HG02938 (cell line): ENCODE data around the gene MICALL2.
A peak's percentile ranks its signal among the peaks of the same experiment; 100 is the strongest.

Source experiments
- ATAC-seq: cut with Tn5 transposase; IDR thresholded peaks from one replicate; pipeline ENCODE4 v1.9.1; 2021; ENCODE audit warnings: mild to moderate bottlenecking, moderate library complexity; ENCODE audit not compliant: unreplicated experiment

The MICALL2 gene

GRCh38 chr7:1468643-1469298 lies 9.5 kb upstream of the MICALL2 start:
- ATAC-seq = no peak

GRCh38 chr7:1468203-1468602 lies 8.9 kb upstream of the MICALL2 start:
- no peak for ATAC-seq

DNA sequence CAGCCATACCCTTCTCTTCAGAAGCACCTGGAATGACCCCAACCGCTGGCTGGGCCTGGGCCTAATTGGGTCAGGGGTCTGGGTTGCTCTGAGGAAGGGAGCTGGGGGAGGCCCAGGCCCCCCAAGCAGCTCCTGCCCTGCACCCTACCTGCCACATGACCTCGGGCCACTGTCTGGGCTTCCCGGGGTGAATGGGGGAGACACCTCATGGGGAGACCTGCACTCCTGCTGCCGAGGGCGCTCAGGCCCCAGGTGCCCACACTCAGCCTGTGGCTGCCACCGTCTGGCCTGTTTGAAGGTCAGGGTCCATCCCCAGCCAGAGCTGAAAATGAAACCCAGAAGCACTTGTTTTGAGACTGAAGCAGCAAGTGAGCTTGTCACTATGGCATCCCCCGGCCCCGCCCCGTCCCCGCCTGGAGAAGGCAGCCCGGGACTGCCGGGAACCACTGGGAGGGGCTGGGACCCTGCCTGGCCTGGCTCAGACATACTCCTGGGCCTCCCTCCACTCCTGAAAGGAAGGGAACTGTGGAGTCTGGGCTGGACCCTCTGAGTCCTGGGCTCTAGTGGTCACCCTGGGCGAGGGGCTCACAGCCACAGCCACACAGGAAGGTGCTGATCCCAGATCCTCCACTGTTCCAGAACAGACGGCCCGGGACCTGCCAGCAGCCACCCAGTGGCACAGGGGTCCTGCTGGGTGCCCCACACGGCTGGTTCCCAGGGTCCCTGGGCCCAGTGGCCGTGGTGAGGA lies 7.4 kb upstream of the MICALL2 start:
- ATAC-seq = no peak

DNA sequence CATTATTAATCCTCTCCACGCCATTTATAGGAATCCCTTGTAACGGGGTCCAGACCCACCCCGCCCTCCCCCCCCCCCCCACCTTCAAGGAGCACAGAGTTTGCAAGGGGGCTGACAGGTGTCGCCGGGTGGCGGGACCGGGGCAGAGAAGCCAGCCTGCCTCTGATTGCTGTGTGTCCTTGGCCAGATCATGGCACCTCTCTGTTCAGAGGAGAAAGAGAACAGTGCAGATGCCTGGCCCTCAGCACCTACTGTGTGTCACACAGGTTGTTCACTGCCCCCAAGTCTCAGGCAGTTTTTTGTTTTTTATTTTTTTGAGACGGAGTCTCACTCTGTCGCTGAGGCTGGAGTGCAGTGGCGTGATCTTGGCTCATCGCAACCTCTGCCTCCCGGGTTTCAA lies 5.4 kb upstream of the MICALL2 start:
- ATAC-seq = no peak

GRCh38 chr7:1463676-1464223 lies 4.5 kb upstream of the MICALL2 start:
- no peak for ATAC-seq

DNA sequence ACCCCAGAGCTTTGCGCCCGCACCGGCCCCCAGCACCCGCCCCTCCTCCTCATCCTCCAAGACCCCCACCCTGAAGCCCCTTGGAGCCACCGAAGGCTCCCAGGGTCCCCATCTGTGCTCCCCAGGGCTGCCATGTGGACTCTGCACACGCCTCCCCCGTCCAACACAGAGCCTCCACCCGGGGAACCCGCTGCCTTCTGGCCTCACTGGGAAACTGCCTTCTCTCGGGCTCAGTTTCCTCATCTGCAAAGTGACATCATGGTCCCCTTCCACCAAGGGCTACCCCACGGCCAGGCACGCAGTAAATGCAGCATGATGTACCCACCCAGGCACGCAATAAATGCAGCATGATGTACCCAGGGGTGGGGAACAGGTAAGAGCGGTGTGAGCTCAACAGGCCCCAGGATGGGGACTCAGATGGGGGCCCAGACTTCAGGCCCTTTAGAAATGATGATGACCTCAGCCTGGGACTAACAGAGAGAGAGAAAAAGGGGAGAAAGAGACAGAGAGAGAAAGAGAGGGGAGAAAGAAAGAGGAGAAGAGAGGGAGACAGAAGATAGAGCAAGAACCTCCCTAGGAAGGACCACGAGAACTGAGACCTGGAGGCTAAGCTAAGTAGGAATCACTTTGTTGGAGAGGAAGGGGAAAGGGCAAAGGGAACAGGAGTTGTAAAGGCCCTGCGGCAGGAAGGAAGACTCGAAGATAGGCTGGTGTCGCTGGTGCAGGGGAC lies 2.5 kb upstream of the MICALL2 start:
- ATAC-seq = no peak

- no peak for ATAC-seq
These were observed 1.8 kb upstream of the MICALL2 start for GRCh38 chr7:1460821-1461645.

DNA sequence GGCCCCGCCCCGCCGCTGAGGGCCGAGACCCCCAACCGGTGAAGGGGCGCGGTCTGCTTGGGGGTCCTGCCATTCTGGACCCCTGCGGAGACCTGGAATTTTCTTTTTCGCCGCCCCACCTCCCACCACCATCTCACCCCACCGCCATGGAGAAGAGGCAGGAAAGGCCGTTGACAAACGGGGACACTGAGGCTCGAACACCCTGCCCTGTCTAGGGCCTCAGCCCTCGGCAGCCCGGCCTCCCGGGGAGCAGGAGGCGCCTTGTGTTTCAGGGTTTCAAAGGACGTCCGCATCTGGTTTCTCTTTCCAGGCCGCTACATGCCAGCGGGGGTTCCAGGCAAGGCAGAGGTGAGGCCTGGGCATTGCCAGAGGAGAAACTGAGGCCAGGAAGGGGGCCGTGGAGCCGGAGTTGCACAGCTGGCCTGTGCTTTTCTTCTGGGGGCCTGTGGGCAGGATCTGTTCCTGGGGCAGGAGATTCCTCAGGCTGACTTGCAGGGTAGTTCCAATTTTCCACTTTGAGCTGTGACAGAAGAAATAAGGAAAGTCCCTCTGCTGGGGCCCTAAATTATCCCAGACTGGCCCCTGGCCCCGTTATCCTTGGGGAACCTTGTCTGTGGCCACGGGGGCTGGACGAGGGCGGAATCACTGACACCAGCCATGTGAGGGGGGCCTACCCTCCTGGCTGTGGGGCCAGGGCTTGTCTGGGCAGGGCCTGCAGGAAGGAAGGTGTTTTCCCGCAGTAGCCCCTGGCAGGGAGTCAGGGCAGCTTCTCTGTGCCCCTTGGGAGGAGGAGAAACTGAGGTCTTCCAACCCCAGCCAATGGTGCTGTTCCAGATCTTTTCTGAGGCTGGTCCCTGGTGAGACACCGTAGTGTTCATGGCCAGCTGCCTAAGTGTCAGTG lies 900 bp upstream of the MICALL2 start:
- ATAC-seq = no peak

DNA sequence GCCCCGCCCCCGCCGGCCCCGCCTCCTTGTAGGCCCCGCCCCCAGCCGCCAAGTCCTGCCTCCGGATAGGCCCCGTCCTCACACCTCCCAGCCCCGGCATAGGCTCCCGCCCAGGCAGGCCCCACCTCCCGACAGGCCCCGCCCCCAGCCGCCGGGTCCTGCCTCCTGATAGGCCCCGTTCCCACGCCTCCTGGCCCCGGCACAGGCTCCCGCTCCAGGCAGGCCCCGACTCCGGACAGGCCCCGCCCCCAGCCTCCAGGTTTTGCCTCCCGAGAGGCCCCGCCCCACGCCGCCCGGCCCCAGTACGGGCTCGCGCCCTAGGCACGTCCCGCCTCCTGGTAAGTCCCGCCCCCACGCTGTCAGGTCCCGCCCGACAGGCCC lies 232 bp upstream of the MICALL2 start:
- peak; percentile 86 for ATAC-seq

DNA sequence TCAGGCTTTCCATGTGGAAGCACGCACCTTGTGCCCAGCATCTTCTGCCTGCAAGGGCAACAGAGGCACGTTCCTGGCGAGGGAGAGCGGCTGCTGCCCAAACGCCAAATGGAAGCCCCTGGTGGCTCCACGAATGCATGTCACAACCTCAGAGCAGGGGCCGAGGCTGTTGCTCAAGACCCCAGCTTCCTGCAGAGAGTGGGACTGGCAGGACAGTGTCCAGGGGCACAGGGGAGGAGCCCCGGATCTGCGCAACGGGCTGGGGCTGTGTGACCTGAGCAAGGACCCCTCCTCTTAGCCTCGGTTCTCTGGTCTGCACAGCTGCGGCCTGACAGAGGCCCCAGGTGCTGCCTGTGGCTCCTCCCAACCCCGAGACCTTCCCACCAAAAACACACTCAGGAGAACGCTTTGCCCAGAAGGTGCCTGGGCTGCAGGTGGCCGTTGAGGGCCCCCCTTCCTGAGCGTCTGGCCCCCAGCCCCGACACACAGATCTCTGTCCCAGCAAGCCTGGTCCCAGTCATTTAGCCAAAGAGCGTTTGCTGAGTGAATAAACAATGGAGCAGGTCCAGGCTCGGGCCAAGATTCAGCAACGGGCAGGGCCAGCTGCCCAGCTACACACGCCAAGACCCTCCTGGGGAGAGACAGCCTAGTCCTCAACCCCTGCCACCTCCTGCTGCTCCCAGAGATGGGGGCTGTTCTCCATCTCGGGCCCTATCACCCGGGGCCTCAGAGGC lies 1.2 kb downstream of the MICALL2 start:
- no peak for ATAC-seq

- no peak for ATAC-seq
These were observed 2.0 kb downstream of the MICALL2 start for GRCh38 chr7:1457059-1457948.

GRCh38 chr7:1455955-1456354 lies 3.3 kb downstream of the MICALL2 start:
- ATAC-seq = no peak

GRCh38 chr7:1455241-1455939 lies 3.9 kb downstream of the MICALL2 start:
- ATAC-seq = no peak

GRCh38 chr7:1454542-1454941 lies 4.7 kb downstream of the MICALL2 start:
- no peak for ATAC-seq

- no peak for ATAC-seq
These were observed 7.1 kb downstream of the MICALL2 start for GRCh38 chr7:1452205-1452604.

DNA sequence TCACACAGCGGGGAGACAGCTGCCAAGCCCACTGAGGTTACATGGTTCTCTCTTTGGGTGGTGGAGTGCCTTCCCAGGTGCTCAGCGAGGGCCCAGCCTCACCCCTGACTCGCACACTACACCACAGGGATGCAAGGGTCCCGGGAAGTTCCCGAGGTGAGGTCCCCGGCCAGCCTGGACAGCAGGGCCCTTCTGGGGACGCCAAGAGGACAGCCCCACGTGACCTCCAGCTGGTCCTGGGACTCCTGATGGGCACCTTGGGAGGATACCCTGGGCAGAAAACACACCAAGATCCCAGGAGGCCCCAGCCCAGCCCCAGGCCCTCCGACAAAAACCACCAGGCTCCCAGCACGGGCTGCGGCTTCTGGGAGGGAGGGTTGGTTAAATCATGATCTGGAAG lies 8.3 kb downstream of the MICALL2 start:
- ATAC-seq = no peak

GRCh38 chr7:1450431-1450830 lies 8.8 kb downstream of the MICALL2 start:
- ATAC-seq = no peak

DNA sequence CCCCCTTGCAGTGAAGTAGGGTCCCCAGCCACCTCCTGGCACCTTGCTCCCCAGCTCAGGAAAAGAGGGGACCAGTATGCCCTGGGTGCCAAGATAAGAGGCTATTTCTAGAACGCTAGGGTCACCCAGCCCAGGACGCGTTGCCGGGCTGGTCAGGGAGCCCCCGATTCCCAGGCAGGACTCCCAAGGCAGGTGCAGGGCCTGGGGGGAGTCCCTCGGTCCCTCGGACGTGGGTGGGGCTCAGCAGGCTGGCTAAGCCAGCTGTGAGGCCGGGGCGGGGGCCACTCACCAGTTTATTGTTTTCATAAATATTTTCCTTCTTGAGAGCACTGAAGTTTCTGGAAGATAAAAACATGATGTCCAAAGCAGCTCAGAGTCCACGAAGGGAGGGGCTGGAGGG lies 9.3 kb downstream of the MICALL2 start:
- ATAC-seq = no peak
